GM12864 (cell line): Measurements from ENCODE around the gene GMPPA.

Source experiments
- DNase-seq: peaks from one replicate; pipeline ENCODE4 v3.0.0-alpha.2; 2011; ENCODE audit warnings: low read depth
- H3K4me3 ChIP-seq: 2 replicates; pipeline ENCODE4 v1.5.1; 2011; ENCODE audit warnings: mild to moderate bottlenecking, low read depth, low read length, control low read depth
- CTCF ChIP-seq: IDR thresholded peaks from 2 replicates; pipeline ENCODE4 v1.5.1; 2011; ENCODE audit warnings: low read depth, mild to moderate bottlenecking, moderate library complexity, low read length, control low read depth, inconsistent platforms; ENCODE audit errors: missing control alignments

The GMPPA gene

DNA sequence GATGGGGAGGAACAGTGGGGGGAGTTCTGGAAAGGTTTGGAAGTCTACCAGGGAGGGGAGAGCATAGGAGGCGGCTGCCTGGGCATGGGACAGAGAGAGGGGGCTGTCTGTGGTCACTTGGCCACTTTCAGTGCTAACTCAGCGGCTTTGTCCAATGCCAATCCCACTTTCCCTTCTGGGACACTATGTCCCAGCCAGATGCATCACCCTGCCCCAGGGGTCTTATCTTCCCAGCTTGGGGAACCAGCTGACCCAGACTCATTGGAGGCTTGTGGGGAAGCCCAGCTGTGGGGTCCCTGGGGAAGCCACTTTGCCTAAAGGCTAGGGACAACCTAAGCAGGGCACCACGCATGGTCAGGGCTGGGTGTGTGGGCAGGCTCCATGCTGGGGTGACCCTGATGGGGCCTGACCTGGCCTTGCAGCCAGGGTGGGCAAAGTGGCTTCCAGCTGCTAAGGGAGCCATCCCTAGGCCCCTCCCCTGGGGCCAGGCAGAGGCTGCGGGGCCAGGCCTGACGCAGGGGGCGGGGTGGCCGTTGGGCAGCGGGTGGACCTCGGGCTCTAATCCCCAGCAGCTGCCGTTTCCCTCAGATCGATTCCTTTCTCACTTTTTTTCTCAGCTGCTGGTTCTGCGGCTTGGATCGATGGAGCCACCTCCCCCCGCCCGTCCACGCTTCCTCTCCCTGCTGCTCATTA, 14.0 kb downstream of the GMPPA start:
- no peak for DNase-seq
- no peak for TF ChIP-seq CTCF
- no peak overlapping the region for H3K4me3 ChIP-seq

DNA sequence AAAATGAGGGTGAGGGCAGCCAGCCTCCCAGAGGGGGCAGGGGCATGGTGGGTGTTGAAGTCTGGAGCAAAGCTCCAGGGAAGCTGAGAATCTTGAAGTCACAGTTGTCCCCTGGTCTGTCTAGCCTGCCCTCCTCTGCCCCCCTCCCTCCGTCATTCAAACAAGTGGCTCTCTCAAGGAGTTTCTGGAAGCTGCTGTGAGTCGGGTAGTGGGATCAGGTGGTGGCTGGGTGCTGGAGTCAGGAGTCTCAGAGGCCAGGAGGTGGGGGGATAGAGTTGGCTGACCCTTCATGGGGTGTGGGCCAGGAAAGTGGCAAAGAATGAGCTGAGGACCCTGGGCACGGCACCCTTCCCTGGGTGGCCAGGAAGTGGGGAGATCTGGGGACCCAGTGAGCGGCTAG, 15.1 kb downstream of the GMPPA start:
- H3K4me3 ChIP-seq = no peak overlapping the region
- TF ChIP-seq CTCF = no peak

DNA sequence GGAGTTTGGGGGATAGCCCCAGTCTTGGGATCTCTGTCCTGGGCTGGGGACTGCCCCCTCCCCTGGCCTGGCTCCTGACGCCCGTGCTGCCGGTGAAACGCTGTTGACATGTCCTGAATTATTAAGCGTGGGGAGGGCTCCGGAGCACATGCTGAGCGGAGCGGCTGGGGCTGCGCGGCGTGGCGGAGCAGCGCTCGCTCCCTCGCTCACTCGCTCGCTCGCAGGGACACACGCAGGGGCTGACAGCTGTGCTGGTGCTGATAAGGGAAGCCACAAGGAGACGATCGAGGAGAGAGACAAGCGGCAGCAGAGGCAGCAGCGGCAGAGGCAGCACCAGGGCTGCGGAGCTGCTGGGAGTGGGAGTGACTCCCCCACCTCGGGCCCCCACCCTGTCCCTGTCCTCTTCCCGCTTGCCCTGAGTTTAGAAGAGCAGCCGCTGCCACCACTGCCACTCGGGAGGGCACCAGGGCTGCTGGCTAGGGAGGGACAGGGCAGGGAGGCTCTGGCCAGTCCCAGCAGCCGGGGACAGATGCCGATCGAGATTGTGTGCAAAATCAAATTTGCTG, 15.6 kb downstream of the GMPPA start, which contains the start of gene ASIC4:
TSS of gene ASIC4 (plus strand) at position 287 of the 566 bp plus-strand sequence. CDS start at position 530, 243 bp downstream.
- no peak within 1 kb of the TSS for H3K4me3 ChIP-seq
- TF ChIP-seq CTCF = no peak
- no peak for DNase-seq

More for the DNA sequence above, 15.1 kb downstream of the GMPPA start:
- no peak for DNase-seq

DNA sequence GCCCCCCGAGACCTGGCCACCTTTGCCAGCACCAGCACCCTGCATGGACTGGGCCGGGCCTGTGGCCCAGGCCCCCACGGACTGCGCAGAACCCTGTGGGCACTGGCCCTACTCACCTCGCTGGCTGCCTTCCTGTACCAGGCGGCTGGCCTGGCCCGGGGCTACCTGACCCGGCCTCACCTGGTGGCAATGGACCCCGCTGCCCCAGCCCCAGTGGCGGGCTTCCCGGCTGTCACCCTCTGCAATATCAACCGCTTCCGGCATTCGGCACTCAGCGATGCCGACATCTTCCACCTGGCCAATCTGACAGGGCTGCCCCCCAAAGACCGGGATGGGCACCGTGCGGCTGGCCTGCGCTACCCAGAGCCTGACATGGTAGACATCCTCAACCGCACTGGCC, 16.1 kb downstream of the GMPPA start:
- DNase-seq = no peak
- TF ChIP-seq CTCF = no peak
- no peak overlapping the region for H3K4me3 ChIP-seq

- DNase-seq = no peak
- H3K4me3 ChIP-seq = no peak overlapping the region
- TF ChIP-seq CTCF = no peak
Measured at GRCh38 chr2:219515874-219516629, 17.4 kb downstream of the GMPPA start.

DNA sequence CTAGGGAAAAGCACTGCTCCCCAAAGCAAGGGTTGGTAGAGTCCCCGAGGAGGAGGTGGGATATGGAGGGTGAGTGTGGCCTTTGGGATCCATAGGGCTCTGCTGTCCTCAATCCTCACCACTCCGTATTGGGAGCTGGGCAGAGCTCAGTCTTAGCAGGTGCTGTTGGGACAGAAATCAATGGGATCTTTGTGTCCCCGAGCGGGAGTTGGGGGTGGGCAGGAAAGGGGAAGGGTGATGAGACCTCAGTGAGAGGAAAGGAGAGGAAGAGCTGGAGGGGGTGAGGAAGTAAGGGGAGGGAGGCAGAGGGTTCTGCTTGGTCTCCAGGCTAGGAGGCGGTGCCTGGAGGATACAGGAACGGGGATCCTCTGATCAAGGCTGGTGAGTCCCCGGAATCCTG, 18.2 kb downstream of the GMPPA start:
- no peak for DNase-seq
- no peak overlapping the region for H3K4me3 ChIP-seq
- no peak for TF ChIP-seq CTCF
